ENCODE measurements around the gene KIR3DL2.

GRCh38 chr19:54905421-54905802, 55.2 kb downstream of the KIR3DL2 start:
- TF ChIP-seq CTCF (IDR thresholded peaks at IDR 0.05), result no peak
- no peak for TF ChIP-seq POLR2A (IDR thresholded peaks at IDR 0.05)

Measured in right lobe of liver (tissue), 4 donors.